ENCODE measurements around the gene NUP85.

DNA sequence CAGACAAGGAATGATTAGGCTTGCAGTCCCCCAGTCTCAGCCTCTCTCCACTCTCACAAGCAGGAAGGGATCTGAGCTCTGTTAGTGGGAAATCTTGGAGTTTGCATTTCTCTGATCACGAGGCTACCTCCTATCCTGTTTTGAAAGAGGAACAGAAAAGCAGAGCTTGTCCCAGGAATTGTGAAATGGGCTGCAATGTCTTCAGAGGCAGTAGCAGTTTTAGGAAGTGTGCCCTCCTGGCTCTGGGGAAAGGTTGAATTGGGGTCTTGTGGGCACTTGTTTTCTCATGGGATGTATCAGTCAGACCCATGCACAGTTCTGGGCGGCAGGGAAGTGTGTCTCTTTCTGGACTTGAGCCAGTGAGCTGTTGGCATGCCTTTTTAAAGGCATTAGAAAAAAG is 22.8 kb downstream of the NUP85 start:
- TF ChIP-seq, protein P1, sequence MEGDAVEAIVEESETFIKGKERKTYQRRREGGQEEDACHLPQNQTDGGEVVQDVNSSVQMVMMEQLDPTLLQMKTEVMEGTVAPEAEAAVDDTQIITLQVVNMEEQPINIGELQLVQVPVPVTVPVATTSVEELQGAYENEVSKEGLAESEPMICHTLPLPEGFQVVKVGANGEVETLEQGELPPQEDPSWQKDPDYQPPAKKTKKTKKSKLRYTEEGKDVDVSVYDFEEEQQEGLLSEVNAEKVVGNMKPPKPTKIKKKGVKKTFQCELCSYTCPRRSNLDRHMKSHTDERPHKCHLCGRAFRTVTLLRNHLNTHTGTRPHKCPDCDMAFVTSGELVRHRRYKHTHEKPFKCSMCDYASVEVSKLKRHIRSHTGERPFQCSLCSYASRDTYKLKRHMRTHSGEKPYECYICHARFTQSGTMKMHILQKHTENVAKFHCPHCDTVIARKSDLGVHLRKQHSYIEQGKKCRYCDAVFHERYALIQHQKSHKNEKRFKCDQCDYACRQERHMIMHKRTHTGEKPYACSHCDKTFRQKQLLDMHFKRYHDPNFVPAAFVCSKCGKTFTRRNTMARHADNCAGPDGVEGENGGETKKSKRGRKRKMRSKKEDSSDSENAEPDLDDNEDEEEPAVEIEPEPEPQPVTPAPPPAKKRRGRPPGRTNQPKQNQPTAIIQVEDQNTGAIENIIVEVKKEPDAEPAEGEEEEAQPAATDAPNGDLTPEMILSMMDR (conservative IDR thresholded peaks at IDR 0.05; ENCODE audit: low read length), result no peak
- TF ChIP-seq EZH2phosphoT487 (IDR thresholded peaks at IDR 0.05; ENCODE audit: borderline replicate concordance, low read depth, low read length), result no peak
